Tibial artery (tissue), 4 donors: ENCODE results near the gene PCSK5.

Source experiments
- DNase-seq, 2 donors: peaks; one replicate each; pipeline ENCODE4 v3.0.0-alpha.2; 2019
- H3K27ac ChIP-seq, 2 donors: fragments of 200-600 bp; sonication (generic) in 1 of 2; 1 replicate in 1 of 2; 2 replicates in 1 of 2; pipeline ENCODE4 v1.5.1; 2018 to 2019; ENCODE audit warnings: mild to moderate bottlenecking in 1 of 2
- H3K27me3 ChIP-seq, 2 donors: fragments of 200-600 bp; sonication (generic) in 1 of 2; one replicate each; pipeline versions ENCODE4 v1.5.1 to v1.6.0; 2016 to 2019
- H3K36me3 ChIP-seq, 3 donors: fragments of 200-600 bp; sonication (generic) in 2 of 3; one replicate each; pipeline ENCODE4 v1.5.1; 2016 to 2019; ENCODE audit warnings: mild to moderate bottlenecking in 2 of 3
- H3K4me1 ChIP-seq, 4 donors: fragments of 200-600 bp; sonication (generic) in 2 of 4; 1 replicate in 3 of 4; 2 replicates in 1 of 4; pipeline ENCODE4 v1.5.1; 2016 to 2019
- H3K4me3 ChIP-seq, 2 donors: fragments of 200-600 bp; sonication (generic) in 1 of 2; 1 replicate in 1 of 2; 2 replicates in 1 of 2; pipeline ENCODE4 v1.5.1; 2018 to 2019; ENCODE audit warnings: mild to moderate bottlenecking in 2 of 2
- H3K9me3 ChIP-seq, 3 donors: fragments of 200-600 bp; sonication (generic) in 1 of 3; one replicate each; pipeline ENCODE4 v1.5.1; 2016 to 2019
- CTCF ChIP-seq, 2 experiments: fragments of 200-600 bp in 1 of 2; fragments of 450-650 bp in 1 of 2; IDR thresholded peaks; one replicate each; pipeline ENCODE4 v1.5.1; 2017 to 2019; ENCODE audit warnings: antibody characterized with exemption in 2 of 2, mild to moderate bottlenecking in 1 of 2, moderate library complexity in 1 of 2
- intact Hi-C: fragments of 100-400 bp; cut with DNase I; formaldehyde crosslinking; loops from one replicate; pipeline ENCODE4 v1.15.0; 2023; ENCODE audit warnings: low total_unique reads

The PCSK5 gene

DNA sequence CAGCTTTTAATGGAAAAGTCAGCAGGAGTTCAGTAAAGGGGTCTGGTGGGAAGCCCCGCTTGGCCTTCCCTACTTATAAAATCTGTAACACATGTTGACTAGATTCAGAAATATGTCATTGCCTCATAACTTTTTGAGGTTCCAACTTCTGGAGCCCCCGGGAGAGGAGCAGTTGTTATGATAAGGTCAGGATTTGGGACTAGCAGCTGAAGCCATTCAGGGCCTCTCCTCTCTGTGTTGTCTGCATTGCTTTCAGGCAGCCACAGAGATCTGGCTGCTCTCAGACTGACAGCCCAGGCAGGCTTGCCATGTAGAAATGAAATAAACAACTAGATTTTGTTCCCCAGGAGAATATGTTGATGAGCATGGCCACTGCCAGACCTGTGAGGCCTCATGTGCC, 336.7 kb downstream of the PCSK5 start:
- Histone ChIP-seq H3K36me3 (no peaks in the 10 kb centered on the region), H3K9me3 (no peaks in the 10 kb centered on the region), H3K4me3 (no peak overlapping the region), H3K27me3 (no peaks in the 10 kb centered on the region), H3K4me1 (no peaks in the 10 kb centered on the region), H3K27ac (no peak overlapping the region)
- TF ChIP-seq CTCF (IDR thresholded peaks at IDR 0.05), result no peak
- intact Hi-C loops, result no loop called here
- no peak for DNase-seq

DNA sequence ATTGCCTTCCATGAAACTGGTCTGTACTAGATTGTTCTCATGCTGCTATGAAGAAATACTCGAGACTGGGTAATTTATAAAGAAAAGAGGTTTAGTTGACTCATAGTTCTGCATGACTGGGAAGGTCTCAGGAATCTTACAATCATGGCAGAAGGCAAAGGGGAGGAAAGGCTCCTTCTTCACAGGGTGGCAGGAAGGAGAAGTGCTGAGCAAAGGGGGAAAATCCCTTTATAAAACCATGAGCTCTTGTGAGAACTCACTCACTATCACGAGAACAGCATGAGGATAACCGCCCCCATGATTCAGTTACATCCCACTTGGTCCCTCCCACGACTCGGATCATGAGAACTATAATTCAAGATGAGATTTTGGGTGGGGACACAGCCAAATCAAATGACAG, 340.5 kb downstream of the PCSK5 start:
- TF ChIP-seq CTCF (IDR thresholded peaks at IDR 0.05), result no peak
- Histone ChIP-seq H3K4me3 (no peak overlapping the region), H3K27ac (no peak overlapping the region), H3K4me1 (no peaks in the 10 kb centered on the region), H3K9me3 (no peaks in the 10 kb centered on the region), H3K36me3 (no peaks in the 10 kb centered on the region), H3K27me3 (no peaks in the 10 kb centered on the region)
- intact Hi-C loops, result no loop called here
- no peak for DNase-seq

DNA sequence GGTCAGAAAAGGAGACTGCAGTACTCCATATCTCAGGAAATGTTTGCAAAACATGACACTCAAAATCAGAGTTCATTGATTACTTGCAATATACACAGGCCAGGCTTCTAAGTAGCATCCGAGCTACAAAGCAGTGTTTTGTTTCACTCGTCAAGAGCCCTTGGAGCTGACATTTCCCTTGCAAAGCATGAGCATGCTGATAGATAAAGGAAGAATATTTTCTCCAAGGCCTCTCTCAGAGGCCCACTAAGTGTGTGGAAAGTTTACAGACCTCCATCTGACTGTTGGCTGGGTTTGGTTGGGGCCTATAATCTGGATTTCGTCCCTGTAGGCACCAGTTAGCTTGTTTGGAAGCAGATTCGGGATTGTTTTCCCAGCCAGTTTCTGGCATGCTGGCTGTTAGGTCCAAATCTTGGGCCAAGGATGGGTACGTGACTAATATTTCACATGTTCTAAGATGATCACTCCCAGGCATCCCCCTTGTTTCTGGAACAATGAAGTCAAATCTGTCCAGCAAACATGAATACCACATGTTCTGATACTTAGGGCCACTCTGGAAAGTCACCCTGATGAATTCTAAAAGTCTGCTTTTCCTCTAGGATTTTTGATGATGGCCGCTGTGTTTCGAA, 342.5 kb downstream of the PCSK5 start:
- Histone ChIP-seq H3K27me3 (no peaks in the 10 kb centered on the region), H3K27ac (no peak overlapping the region), H3K4me3 (no peak overlapping the region), H3K36me3 (no peaks in the 10 kb centered on the region), H3K9me3 (no peaks in the 10 kb centered on the region), H3K4me1 (no peaks in the 10 kb centered on the region)
- intact Hi-C loops, result no loop called here
- no peak for TF ChIP-seq CTCF (IDR thresholded peaks at IDR 0.05)
- no peak for DNase-seq

DNA sequence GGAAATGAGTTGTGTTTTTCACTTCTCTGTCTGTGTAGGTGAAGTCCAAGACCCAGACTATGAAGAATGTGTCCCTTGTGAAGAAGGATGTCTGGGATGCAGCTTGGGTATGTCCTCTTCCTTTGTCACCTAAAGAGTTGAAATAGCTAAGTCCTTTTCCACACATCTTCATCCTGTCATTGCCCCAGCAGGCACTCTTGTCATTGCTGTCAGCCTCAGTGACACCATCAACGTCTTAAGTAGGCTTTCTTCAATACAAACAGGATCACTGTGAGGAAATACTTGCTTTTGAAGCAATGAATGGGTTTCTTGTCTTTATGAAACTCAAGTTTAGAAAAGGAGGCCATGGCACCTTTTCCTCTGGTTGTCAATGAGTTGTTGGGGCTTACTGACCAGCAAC, 350.1 kb downstream of the PCSK5 start:
- Histone ChIP-seq H3K36me3 (no peaks in the 10 kb centered on the region), H3K27ac (no peak overlapping the region), H3K9me3 (no peaks in the 10 kb centered on the region), H3K27me3 (no peaks in the 10 kb centered on the region), H3K4me3 (no peak overlapping the region), H3K4me1 (no peaks in the 10 kb centered on the region)
- no peak for TF ChIP-seq CTCF (IDR thresholded peaks at IDR 0.05)
- no peak for DNase-seq
- intact Hi-C loops, result no loop called here

DNA sequence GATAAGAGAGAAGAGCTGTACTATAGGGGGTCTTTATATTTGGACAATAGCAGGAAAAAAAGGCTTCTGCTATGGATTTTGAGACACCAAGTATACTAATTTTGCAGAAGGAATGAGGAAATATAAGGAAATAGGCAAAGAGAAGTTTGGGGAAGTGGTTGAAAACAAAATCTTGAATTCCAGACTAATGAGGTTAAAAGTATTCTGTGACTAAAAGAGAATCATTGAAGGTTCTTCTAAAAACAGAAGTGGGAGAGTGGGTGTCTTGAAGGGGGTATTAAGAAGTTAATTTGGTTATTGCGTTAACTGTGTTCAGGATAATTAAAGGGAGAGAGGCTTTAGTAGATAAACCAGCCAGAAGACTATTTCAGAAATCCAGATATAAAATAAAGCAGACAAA, 355.0 kb downstream of the PCSK5 start:
- H3K36me3 ChIP-seq, result no peaks in the 10 kb centered on the region
- intact Hi-C loops, result no loop called here
- no peak overlapping the region for H3K4me3 ChIP-seq
- no peaks in the 10 kb centered on the region for H3K4me1 ChIP-seq
- no peaks in the 10 kb centered on the region for H3K9me3 ChIP-seq
- no peak for DNase-seq
- H3K27ac ChIP-seq, result no peak overlapping the region
- no peak for TF ChIP-seq CTCF (IDR thresholded peaks at IDR 0.05)
- H3K27me3 ChIP-seq, result no peaks in the 10 kb centered on the region

DNA sequence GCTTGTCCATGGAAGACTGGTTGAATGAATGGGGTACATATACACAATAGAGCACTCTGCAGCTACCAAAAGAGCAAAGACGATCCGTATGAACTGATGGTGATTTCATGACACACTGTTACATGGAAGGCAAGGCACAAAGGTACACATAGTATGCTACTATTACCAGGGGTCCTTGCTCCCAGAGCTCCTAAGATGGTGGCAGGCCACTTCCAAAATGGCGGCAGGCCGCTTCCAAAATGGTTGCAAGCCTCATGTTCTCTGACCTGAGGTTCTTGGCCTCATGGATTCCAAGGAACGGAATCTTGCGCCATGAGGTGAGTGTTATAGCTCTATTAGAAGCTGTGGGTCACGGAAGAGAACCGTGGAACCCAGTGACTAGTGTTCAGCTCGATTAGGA, 356.2 kb downstream of the PCSK5 start:
- intact Hi-C loops, result no loop called here
- no peak for TF ChIP-seq CTCF (IDR thresholded peaks at IDR 0.05)
- H3K36me3 ChIP-seq, result no peaks in the 10 kb centered on the region
- no peaks in the 10 kb centered on the region for H3K9me3 ChIP-seq
- H3K27me3 ChIP-seq, result no peaks in the 10 kb centered on the region
- H3K4me3 ChIP-seq, result no peak overlapping the region
- no peak for DNase-seq
- no peak overlapping the region for H3K27ac ChIP-seq
- no peaks in the 10 kb centered on the region for H3K4me1 ChIP-seq
